Measurements from ENCODE around the gene CRB2. TPM values are rescaled to one million over a fixed set of nuclear protein-coding genes. Genes with fewer than 3 reads are reported as not detected.

The CRB2 gene
- total and polyA plus RNA-seq, 2 of the 13 experiments (the other 11 are each of a cell fraction or from before 2014, with no cell fraction given): 0.01 to 0.29 TPM

DNA sequence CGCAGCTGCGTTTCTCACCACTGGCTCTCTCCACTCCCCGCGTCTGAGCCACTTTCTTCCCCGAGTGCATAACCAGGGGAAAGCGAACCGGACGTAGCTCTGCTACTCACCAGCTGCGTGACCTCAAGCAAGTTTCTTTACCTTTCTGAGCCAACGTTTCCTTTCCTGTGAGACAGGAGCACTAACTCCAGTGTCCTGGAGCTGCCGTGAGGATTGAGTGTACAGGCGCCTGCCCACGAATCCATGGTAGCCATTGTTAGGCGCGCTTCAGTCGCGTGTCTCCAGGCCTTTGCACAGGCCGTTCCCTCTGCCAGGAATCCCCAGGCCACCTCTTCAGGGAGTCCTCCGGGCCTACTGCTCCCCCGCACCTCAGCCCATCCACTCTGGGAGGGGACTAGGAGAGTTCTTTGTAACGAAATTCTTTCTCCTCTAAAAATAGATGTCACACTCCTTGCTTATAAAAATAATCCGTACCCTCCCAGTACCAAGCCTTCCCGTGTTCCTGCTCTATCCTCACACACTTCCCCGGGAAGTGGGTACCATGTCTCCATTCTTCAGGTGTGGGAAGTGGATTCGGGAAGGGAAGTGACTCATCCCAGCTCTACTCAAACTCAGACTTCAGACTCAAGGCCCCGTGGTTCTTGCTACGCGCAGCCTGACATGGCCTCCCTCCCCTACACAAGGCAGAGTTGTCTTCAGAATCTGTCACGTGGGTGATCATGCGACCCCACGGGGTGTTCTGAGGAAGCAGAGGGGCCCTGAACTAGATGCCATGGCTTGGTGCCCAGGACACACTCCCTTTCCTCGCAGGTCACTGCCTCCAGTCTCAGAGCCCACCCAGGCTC lies 16.1 kb upstream of the CRB2 start (continued):
- TF ChIP-seq ZNF768 (CRISPR knock-in tag; IDR thresholded peaks at IDR 0.05): peak; percentile 75
- peak; percentile 16 for TF ChIP-seq ZFP36 (IDR thresholded peaks at IDR 0.05; ENCODE audit: borderline replicate concordance, low read depth, low read length, partially characterized antibody)
- TF ChIP-seq, protein P1, sequence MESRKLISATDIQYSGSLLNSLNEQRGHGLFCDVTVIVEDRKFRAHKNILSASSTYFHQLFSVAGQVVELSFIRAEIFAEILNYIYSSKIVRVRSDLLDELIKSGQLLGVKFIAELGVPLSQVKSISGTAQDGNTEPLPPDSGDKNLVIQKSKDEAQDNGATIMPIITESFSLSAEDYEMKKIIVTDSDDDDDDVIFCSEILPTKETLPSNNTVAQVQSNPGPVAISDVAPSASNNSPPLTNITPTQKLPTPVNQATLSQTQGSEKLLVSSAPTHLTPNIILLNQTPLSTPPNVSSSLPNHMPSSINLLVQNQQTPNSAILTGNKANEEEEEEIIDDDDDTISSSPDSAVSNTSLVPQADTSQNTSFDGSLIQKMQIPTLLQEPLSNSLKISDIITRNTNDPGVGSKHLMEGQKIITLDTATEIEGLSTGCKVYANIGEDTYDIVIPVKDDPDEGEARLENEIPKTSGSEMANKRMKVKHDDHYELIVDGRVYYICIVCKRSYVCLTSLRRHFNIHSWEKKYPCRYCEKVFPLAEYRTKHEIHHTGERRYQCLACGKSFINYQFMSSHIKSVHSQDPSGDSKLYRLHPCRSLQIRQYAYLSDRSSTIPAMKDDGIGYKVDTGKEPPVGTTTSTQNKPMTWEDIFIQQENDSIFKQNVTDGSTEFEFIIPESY (CRISPR knock-in tag; IDR thresholded peaks at IDR 0.05): peak; percentile 38; the same call in 1 of the 2 replicates
- TF ChIP-seq, protein P2, sequence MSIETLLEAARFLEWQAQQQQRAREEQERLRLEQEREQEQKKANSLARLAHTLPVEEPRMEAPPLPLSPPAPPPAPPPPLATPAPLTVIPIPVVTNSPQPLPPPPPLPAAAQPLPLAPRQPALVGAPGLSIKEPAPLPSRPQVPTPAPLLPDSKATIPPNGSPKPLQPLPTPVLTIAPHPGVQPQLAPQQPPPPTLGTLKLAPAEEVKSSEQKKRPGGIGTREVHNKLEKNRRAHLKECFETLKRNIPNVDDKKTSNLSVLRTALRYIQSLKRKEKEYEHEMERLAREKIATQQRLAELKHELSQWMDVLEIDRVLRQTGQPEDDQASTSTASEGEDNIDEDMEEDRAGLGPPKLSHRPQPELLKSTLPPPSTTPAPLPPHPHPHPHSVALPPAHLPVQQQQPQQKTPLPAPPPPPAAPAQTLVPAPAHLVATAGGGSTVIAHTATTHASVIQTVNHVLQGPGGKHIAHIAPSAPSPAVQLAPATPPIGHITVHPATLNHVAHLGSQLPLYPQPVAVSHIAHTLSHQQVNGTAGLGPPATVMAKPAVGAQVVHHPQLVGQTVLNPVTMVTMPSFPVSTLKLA (IDR thresholded peaks at IDR 0.05): peak; percentile 37; the same call in 1 of the 2 replicates
- 0 out of 2 replicates have a peak, but pooled peaks have one; percentile 15 for TF ChIP-seq FOSL1 (CRISPR knock-in tag; IDR thresholded peaks at IDR 0.05; ENCODE audit: borderline replicate concordance)
- no peak for TF ChIP-seq ZSCAN21 (CRISPR knock-in tag; IDR thresholded peaks at IDR 0.05; ENCODE audit: borderline replicate concordance)
- TF ChIP-seq FOSL2 (CRISPR knock-in tag; IDR thresholded peaks at IDR 0.05): peak; percentile 77
- TF ChIP-seq XRCC5 (optimal IDR thresholded peaks at IDR 0.05; ENCODE audit: low read length): peak; percentile 7
- TF ChIP-seq ZSCAN25 (CRISPR knock-in tag; IDR thresholded peaks at IDR 0.05): no peak
